RPMI8226 (cell line): ENCODE measurements around the gene PLXNA2.
A peak's percentile ranks its signal among the peaks of the same experiment; 100 is the strongest.

Experiments
- DNase-seq: peaks from one replicate; pipeline ENCODE4 v3.0.0-alpha.2; 2015

The PLXNA2 gene

DNA sequence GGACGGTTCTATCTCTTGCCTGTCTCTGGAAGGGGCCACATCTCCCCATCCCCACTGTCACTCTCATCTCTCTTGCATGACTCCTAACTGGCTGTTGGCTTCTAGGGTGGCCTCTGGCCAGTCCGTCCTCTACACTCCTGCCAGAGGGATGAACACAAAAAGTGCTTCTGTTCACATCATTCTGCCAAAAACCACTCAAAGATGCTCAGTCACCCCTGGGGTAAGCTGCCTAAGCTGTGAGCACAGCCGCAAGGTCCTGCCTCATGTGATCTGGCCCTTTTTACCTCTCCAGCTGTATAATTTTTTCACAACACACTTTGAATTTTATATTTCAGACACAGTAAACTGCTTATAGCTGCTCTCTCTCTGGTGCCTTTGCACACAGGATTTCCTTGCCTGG lies 235.7 kb downstream of the PLXNA2 start:
- no peak for DNase-seq

DNA sequence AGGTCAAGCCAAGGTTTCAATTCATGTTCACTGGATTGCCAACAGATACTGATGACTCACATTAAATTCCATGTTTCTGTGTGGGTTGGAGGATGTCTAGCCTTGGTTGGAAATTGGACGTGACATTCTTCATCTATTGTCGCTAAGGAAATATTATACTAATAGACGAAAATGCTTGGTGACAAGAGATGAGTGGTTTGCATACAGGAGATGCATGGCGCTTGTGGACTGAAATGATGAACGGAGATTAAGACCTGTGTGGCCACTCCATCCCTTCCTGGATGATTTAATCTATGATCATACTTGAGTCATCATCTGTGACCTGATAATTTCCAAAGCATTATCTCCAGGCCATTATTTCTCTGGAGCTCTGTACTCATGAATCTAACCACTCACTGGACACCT lies 236.2 kb downstream of the PLXNA2 start:
- no peak for DNase-seq

DNA sequence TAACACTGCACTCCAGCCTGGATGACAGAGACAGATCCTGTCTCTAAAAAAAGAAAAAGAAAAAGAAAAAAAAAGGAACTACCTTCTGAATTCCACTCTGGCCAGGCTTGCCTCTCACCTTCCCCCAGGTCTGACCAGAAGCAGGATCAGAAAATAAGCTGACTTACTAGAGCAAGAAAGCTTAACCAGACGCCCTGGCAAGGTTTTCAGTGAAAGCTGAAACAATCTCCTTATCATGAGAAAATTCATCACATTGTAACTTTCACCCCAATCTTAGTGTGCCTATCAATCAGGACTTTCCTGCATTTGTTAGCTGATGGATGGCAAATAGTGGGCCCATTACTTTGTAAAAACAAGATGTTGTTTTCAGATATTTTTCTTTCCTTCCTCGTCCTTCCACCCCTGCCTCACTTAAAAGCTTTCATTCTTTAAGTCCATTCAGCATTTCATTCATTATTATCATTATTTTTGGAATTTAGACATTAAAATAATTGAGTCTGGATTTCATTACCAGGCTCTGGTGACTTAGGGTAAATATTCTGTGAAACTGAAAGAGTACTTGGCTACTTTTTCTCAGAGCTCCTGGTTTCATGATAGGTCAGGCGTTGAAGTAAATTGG lies 236.8 kb downstream of the PLXNA2 start:
- no peak for DNase-seq

DNA sequence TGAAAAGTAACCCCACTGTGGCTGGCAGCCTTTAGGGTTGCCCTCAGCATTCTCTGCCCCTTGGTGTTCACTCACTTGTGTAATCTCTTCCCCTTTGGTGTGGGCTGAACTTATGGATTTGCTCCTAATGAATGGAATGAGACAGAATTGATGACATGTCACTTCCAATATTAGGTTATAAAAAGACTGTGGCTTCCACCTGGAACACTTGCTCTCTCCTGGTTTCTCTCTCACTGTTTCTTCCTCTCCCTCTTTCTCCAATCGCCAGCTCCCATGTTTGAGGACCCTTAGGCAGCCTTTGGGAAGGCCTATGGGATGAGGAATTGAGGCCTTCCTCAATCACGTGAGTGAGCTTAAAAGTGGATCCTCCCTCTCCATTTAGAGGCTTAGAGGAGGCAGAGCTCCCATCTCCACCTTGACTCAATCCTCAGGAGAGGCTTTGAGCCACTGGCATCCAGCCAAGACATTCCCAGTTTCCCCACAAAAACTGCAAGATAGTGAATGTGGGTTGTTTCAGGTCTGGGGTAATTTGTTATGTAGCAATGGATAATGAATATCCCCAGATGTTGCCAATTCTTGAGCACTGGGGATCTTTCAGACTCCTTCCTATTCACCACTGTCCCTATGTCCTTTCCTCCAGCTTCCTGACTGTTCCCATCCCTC lies 237.8 kb downstream of the PLXNA2 start:
- no peak for DNase-seq

DNA sequence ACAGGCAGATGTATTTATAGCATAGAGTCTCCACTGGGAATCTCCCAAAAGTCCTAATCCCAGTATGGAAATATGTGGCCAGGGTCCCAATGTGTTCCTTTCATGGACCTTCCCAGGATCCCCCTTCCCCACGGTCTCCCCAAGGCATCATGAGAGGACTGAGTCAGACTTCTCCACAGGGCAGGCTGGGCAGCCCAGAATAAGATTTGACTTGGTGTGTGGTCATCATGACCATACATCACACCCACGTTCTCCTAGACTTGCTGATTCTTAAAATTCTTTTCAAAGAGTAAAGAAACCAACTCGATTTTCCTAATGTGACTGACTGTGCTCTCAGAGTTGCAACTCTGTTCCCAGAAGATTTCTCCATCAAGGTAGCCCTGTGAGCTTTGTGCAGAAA lies 239.3 kb downstream of the PLXNA2 start:
- no peak for DNase-seq

DNA sequence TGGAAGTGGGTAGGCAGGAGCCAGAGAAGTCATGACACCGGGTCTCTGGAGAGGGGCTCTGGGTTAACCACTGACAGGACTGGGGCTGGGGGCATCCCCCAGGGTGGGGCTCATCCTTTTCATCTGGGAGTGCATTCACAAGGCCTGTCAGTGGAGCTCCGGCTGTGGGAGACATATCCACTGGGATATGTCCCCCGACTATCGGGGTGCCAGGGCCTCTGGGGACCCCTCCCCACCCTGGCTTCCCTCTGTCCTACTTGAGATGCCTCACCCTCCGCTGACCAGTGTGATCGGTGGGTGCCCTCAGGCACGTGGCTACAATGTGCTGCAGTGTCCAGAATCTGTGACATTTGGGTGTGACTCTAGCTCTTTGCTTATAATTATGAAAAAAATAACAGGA lies 240.9 kb downstream of the PLXNA2 start:
- no peak for DNase-seq

DNA sequence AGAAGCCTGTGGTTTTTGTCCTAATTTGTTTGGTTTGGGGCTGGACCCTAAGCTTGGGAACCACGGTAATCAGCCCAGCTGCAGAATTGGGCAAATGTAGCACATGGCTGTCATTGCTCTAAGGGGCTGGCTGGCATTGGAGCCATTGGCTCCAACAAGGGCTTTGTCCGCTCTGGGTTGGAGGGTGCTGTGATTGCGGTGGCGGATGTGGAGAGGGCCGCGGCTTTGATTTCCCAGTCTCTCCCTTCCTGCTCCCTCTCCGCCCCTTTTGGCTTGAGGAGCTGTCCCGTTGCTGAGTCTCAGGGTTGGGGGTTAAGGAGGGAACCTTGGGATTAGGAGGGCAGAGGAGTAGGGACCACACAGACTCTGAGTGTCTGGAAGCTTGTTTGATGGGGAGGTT lies 241.5 kb downstream of the PLXNA2 start:
- no peak for DNase-seq

DNA sequence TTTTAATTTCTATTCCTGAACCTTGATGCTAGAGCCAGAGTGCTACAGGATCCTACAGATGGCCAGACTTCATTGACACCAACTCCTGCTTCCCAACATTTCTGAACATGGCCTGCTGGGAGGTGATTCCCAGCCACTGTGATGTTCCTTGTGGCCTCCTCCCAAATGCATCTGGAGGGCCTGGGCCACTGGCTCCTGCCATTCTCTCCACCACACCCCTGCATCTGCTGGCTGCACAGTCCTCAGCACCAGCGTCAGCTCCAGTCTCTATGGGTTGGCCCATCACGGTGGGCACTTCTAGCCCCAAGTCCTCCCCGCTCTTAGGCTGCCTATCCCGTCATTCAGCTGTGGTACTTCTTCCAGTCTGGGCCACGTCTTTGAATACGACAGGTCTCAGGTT lies 242.1 kb downstream of the PLXNA2 start:
- no peak for DNase-seq

DNA sequence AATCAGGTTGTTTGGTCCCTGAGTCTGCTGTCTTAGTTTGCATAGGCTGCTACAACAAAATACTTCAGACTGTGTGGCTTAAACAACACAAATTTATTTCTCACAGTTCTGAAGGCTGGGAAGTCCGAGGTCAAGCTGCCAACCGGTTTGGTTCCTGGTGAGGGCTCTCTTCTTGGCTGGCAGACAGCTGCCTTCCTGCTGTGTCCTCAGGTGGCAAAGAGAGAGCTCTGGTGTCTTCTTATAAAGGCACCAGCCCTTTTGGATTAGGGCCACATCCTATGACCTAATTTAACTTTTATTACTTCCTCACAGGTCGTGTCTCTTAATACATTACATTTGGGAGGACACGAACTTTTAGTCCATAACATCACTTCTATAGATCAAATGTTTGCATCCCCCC lies 243.7 kb downstream of the PLXNA2 start:
- no peak for DNase-seq

DNA sequence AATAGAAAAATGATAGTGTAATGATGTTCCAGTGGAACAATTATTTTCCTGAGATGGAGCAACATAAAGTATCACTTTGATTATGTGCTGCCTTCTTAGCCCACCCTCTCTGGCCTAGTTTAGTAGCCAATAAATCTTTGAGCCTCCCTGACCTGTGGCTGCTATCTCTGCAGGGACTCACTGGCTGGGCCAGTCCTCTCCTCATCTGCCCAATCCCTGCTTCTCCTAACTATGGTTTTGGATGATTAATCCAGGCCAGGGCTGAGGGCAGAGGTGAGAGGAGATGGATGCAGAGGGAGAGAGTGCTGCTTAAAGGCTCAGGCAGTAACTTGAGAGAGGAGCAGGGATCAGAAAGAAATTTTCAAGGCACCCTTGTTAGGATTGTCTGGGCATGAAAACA lies 244.2 kb downstream of the PLXNA2 start:
- DNase-seq = no peak

DNA sequence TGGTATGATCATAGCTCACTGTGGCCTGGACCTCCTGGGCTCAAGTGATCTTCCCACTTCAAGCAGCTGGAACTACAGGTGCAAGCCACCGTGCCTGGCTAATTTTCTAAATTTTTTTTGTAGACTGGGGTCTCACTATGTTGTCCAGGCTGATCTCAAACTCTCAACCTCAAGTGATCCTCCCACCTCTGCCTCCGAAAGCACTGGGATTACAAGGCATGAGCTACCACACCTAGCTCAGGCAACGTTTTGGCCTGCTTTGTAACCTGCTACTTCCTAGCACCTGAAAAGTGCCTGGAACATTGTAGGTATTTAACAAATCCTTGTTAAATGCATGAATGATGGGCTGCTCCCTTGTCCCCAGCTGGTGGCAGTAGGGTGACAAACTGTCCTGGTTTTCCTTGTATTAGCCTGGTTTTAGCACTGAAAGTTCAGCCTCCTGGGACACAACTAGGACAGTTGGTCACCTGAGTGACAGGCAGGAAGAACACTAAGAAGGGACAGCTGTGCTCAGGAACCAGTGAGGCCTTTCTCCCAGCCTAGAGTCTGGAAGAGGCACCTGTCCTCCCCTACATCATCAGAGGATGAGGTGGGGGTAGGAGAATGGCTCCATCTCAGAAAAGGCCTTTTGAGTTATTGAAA lies 244.8 kb downstream of the PLXNA2 start:
- DNase-seq = no peak

DNA sequence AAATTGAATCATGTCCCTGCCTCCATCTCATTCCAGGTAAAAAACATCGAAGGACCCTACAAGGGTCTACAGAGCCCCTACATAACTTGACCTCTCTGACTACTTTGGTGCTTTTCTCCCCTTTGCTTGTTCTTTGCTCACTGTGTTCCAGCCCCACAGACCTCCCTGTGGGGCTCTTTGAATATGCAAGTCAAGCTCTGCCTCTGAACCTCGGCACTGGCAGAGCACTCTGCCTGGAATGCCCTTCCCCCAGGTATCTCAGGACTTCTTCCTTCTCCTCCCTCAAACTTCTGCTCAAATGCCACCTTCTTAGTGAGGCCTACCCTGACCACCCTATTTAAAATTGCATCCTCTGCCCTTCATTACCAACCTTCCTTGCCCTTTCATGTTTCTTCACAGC lies 245.5 kb downstream of the PLXNA2 start:
- DNase-seq = no peak

DNA sequence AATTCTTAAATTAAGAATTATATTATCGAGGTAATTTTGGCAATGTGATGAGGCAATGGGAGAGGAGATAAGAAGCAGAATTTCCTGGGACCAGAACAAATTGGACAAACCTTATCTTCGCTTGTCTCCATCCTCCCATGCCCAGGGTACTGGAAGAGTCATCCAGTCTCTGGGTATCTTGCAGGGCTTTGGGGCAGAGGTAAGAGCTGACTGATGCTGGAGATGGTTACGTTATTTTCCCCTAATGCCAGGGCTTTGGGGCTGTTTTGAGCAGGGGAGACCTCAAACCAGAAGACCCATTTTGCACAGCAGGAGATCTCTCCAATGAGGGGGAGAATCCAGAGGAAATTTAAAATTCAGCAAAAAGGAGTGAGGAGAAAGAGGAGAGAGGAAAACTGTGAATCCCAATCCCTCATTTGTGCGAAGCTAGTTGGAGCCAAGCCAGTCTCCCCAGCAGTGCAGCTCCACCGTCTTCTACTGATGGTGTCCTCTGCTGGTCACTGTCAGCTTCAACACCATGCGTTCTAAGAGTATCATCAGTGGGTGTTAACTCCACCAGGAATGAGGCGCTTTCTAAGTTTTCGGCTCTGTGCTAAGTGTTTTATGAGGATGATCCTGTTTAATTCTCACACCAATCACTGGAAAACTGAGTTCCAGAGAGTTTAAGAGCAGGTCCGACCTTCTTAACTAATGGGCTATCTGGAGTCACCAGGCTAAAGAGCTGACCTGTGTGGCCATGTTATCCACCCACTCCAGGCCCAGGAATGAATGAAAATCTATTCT lies 246.5 kb downstream of the PLXNA2 start:
- DNase-seq = peak; percentile 68

DNA sequence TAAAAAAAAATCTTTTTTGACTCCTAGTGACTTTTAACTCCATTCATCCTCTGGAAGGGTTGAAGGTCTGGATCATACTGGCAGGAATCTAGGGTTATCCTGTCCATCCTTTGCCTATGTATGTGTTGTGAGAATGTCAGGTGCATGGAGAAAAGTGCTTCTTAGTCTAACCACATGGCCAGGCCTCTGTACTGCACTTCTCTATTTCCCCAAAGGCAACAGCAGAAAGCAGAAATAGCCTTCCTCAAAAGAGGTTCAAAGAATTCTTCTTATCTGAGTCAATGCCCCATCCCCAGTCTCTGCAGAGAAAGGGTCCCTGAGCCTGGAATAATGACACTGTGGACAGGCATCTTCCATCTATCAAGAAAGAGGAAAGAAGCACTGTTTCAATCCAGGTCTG lies 247.5 kb downstream of the PLXNA2 start:
- no peak for DNase-seq

DNA sequence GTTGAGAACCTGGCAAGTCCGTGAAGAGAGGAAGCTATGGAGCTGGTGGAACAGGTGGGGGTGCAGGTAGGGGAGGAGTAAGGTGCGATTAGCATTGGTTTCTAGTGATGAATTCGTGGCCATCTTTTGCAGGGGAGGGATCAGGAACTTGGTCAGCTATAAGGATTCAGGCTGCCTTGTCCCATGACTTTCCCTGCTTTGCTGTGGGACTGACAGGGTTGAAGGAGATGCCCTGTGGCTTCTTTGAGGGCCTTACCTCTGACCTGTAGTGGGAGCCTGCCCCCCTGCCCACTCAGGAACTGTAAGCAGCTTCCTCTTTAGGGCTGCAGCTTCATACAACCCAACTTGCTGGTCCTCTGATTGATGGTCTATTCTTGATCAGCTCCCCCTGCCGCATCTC lies 248.6 kb downstream of the PLXNA2 start:
- no peak for DNase-seq

DNA sequence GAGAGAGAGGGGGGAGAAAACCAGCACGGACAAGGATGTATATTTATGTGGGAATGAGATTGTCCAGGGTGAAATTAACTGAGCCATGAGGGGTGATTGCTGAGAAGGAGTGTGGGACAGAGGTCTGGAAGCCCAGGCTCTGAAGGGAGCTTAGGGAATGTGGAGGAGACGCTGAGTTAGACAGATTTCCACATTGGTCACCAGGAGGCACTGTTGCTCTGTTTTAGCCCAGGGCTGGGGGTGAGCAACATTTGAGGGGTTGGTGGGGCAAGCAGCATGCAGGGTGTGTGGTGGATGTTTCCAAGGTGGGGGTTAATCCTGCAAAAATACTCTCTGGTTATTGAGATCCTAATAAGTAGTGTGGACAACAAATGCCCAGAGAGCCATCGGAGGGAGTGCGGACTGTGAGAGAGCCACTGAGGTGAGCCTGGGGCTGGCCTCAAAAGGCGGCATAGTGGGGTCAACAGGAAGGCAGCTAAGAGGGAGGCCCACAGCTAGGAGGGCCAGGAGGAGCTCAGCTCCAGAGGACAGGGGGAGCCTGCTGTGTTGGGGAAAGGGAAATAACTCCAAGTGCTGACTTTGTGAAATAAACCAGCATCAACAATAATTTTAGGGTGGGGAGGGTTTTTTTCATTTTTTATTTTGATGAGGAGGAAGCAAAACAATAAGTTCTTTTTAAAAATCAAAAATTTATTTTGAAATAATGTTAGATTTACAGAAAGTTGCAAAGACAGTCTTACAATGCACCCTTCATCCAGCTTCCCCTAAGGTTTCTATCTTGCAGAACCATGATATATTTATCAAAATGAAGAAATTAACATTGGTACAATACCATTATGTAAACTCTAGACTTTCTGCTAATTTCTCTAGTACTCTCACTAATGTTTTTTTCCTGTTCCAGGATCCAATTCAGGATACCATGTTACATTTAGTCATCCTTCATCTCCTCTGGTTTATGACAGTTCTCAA lies 250.4 kb downstream of the PLXNA2 start:
- DNase-seq = no peak

DNA sequence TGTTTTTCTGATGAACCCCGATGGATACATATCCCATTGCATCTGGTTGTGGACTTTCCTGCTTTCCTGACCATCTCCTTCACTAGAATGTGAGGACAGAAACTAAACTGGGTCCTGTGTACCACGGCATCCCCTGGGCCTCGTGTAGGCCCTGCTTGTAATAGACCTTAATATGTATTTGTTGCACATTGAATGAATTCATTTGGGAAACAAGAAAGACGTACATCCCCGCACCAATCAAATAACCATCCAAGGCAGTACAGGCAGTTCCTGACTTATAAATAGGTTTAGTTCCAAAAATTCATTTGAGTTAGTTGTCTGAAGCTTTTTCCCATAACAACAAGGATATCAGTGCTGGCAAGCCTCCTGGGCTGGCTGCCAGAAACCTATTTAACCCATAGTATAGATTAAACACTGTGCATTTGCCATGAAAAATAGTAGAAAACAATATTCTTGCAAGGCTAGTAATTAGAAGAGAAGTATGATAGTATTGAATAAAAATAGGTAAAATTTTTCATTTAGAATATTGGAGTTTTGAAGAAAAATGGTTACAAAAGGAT lies 251.4 kb downstream of the PLXNA2 start:
- no peak for DNase-seq

DNA sequence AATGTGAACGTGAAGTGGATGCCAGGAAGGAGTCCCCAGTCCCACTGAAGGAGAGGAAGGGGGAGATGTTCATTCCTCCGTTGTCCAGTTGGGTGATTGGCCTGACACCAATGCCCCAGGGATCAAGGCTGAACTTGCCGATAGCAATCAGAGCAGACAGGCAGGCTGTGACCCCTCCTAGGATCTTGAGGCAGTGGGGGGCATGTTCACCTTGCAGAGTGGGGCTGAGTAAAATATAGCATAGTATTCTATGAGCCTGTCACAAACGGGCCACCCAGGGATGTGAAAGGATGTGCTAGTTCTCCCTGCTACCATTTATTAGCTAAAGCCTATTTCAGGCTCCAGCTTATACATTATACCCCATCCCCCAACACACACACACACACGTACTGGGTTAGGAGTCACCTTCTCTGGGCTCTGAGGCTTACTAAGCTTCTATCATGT lies 252.6 kb downstream of the PLXNA2 start:
- DNase-seq = no peak

DNA sequence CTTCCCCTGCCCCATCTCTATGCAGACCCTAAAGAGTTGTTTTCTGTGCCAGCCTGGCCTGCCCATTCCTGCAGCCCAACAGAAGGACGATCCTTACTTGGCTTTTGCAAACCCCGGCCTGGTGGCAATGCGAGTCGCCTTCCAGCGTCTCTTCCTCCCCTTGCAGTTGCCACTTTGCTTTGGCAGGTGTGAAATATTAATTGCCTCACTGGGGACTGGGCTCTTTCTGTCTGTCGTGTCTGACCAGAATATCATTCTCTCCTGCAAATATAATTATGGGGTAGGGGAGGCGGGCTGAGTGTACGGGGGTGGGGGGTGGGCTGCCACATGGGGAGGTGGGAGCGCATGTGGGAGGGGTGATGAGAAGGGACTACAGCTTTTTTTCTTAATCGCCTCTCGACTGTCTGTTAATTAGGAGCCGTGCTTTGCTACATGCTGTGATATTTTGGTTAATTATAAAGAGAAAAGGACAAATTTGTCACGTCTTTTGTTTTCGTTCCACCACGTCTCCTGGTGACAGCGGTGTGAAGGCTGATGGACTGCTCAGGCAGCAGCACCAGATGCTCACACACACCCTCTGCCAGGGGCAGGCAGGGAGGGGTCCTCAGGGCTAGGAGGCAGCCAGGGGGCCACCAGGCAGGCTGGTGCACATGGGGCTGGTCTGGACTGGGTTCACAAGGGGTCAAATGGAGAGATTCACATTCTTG lies 253.2 kb downstream of the PLXNA2 start:
- no peak for DNase-seq

DNA sequence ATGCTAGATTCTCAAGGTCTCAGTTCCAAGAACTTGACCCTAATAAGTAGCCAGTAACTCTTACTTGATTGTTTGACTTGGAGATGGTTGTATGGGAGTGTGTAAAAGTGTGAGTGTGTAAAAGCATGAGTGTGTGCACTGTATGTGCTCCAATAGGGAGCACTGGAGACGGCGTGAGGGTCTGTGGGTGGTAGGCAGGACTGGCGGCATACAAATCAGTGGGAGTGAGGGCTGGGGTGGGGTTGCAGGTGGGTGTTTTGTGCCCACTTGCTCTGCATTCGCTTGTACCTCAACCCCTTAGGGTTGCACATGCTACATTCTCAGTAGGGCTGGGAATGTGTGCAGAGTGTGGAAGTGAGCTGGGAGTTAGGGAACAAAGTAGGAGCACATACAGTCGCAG lies 253.7 kb downstream of the PLXNA2 start:
- no peak for DNase-seq

DNA sequence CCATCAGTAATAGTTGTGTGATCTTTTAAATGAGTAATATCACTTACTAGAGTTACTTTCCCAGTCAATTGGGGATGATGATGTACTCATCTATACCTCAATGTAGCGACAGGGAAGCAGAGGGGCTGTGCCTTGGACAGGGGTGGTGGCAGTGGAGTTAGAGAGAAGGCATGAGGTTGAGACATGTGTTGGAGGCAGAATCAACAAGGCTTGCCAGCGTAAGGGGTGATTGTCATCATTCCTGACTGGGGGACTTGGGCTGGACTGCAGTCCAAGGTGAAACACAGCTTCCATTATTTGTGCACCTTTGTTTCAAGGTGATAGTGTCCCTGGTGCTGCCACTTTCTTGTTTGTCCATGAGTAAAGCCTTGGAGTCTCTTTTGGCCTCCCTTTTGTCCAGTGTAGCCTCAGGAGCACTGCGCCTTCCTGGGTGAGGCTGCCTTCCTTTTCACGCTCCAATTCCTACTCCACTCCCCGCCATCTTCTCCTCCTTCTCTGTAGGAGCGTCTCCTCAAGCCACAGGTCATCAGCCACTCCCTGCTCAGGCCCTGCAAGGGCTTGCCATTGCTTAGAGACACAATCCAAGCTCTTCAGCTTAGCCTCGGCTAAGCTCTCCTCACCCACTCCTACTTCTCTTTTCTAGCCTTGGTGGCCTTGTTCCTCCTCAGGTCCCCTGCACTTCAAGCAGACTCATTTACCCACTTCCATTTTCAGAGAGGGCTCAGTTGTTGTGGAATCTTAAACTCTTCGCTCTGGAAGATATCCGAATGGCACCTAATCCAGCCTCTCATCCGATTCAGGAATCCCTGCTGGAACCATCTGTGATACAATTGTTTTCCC lies 255.6 kb downstream of the PLXNA2 start:
- no peak for DNase-seq
